Stomach (tissue), 9 donors: ENCODE results near the gene CCDC13. TPM values are rescaled to one million over a fixed set of nuclear protein-coding genes. Genes with fewer than 3 reads are reported as not detected.

Experiments
- DNase-seq, 2 donors: peaks; one replicate each; pipeline versions ENCODE4 v3.0.0 to v3.0.0-alpha.2; 2013 to 2019
- H3K27ac ChIP-seq, 5 donors: fragments of 200-600 bp in 4 of 5; sonication (generic) in 4 of 5; one replicate each; pipeline ENCODE4 v1.5.1; 2013 to 2019; ENCODE audit warnings: mild to moderate bottlenecking in 1 of 5, moderate library complexity in 1 of 5
- H3K27me3 ChIP-seq, 3 donors: fragments of 200-600 bp; sonication (generic); one replicate each; pipeline ENCODE4 v1.5.1; 2017 to 2019; ENCODE audit warnings: mixed run types in 1 of 3
- H3K36me3 ChIP-seq, 4 donors: fragments of 200-600 bp; sonication (generic); 1 replicate in 3 of 4; 2 replicates in 1 of 4; pipeline ENCODE4 v1.5.1; 2016 to 2019
- H3K4me1 ChIP-seq, 4 donors: fragments of 200-600 bp; sonication (generic); one replicate each; pipeline ENCODE4 v1.5.1; 2016 to 2019
- H3K4me3 ChIP-seq, 4 donors: fragments of 200-600 bp; sonication (generic) in 3 of 4; one replicate each; pipeline ENCODE4 v1.5.1; 2016 to 2019; ENCODE audit warnings: mild to moderate bottlenecking in 1 of 4
- H3K9me3 ChIP-seq, 4 donors: fragments of 200-600 bp; sonication (generic); one replicate each; pipeline ENCODE4 v1.5.1; 2016 to 2019
- CTCF ChIP-seq, 7 experiments: fragments of 450-650 bp in 4 of 7; fragments of 200-600 bp in 3 of 7; sonication (generic) in 3 of 7; IDR thresholded peaks; one replicate each; pipeline ENCODE4 v1.5.1; 2016 to 2019; ENCODE audit warnings: antibody characterized with exemption in 7 of 7, control low read depth in 2 of 7, mild to moderate bottlenecking in 1 of 7
- EP300 ChIP-seq: sonication (generic); formaldehyde crosslinking; IDR thresholded peaks from one replicate; pipeline ENCODE4 v1.6.1; 2017; ENCODE audit warnings: antibody characterized with exemption
- POLR2A ChIP-seq, 4 donors: fragments of 450-650 bp; IDR thresholded peaks; one replicate each; pipeline ENCODE4 v1.6.1; 2016; ENCODE audit warnings: antibody characterized with exemption in 4 of 4, control low read depth in 2 of 4, mild to moderate bottlenecking in 1 of 4, moderate library complexity in 1 of 4
- POLR2AphosphoS5 ChIP-seq, 3 donors: sonication (generic); formaldehyde crosslinking; IDR thresholded peaks; one replicate each; pipeline ENCODE4 v1.6.1; 2016; ENCODE audit warnings: antibody characterized with exemption in 3 of 3
- WGBS, 5 donors: extraction: QIAGEN DNeasy Blood & Tissue Kit in 3 of 5; methylation state at CpG; one replicate each; pipeline versions ENCODE4 v1.1.5 to v1.1.7; 2013 to 2018; 5-methylcytosine and 5-hydroxymethylcytosine counted together
- intact Hi-C: fragments of 100-400 bp; cut with DNase I; formaldehyde crosslinking; loops from one replicate; pipeline ENCODE4 v1.15.1; 2023; ENCODE audit warnings: low total_unique reads
- polyA plus RNA-seq, 3 donors: library from polyadenylated mRNA; stranded (reverse); fragments of 200-250 nt; gene quantifications; one replicate each; pipeline ENCODE4 v1.2.3, GENCODE V29; 2013
- total RNA-seq, 5 donors: library from RNA; depleted of rRNA; stranded (reverse); fragments of >200 nt; gene quantifications; one replicate each; pipeline versions ENCODE4 v1.1.0 to v1.2.3, GENCODE V29; 2014 to 2016
- donor health status: healthy with polysubstance abuse.
- donor health status: Bipolar disorder and iron deficiency.
- donor health status: healthy.

Gene CCDC13
- total and polyA plus RNA-seq, 8 donors, result 0.44 to 31.7 (median 2.2) TPM; not detected in 1

- H3K27ac ChIP-seq, result no peak overlapping the region
- TF ChIP-seq POLR2AphosphoS5 (IDR thresholded peaks at IDR 0.05) (no peak), CTCF (IDR thresholded peaks at IDR 0.05) (no peak), POLR2A (IDR thresholded peaks at IDR 0.05) (no peak), EP300 (no peak)
- no peaks in the 10 kb centered on the region for H3K27me3 ChIP-seq
- DNase-seq, result no peak
- 82 to 89% (median 86%) methylated on average over 11 of the region's 11 CpGs for WGBS, 5 donors
- peaks cover 7 to 36% (median 11%) of the 10 kb centered on the region in 4 donors for H3K4me1 ChIP-seq
- no peaks in the 10 kb centered on the region for H3K9me3 ChIP-seq
- intact Hi-C loops, result no loop called here
- H3K36me3 ChIP-seq, result no peaks in the 10 kb centered on the region
- H3K4me3 ChIP-seq, result no peak overlapping the region
Measured at GRCh38 chr3:42758126-42758525, 14.9 kb downstream of the CCDC13 start.

- intact Hi-C loops, result no loop called here
- TF ChIP-seq EP300, result no peak
- no peak for TF ChIP-seq POLR2A (IDR thresholded peaks at IDR 0.05)
- no peaks in the 10 kb centered on the region for H3K36me3 ChIP-seq
- no peak for DNase-seq
- whole genome bisulfite sequencing, 5 donors, result 92 to 96% (median 93%) methylated on average over 6 of the region's 6 CpGs
- no peaks in the 10 kb centered on the region for H3K9me3 ChIP-seq
- no peak overlapping the region for H3K4me3 ChIP-seq
- peaks cover 0 to 22% (median 8%) of the 10 kb centered on the region in 4 donors for H3K4me1 ChIP-seq
- H3K27ac ChIP-seq, result peak overlapping the region in 2 of 5 donors; percentile 13 to 42
- H3K27me3 ChIP-seq, result no peaks in the 10 kb centered on the region
Measured at GRCh38 chr3:42756681-42757213, 16.3 kb downstream of the CCDC13 start.

GRCh38 chr3:42755681-42756578 lies 17.1 kb downstream of the CCDC13 start:
- H3K4me1 ChIP-seq, result peaks cover 0 to 18% (median 8%) of the 10 kb centered on the region in 4 donors
- no peaks in the 10 kb centered on the region for H3K36me3 ChIP-seq
- H3K27ac ChIP-seq, result peak overlapping the region in 3 of 5 donors; percentile 13 to 42 (median 32)
- no peaks in the 10 kb centered on the region for H3K9me3 ChIP-seq
- WGBS, 5 donors, result 62 to 75% (median 67%) methylated on average over 5 of the region's 5 CpGs
- TF ChIP-seq CTCF (IDR thresholded peaks at IDR 0.05) (peak in 3 of 7 experiments; percentile 6 to 23 (median 15)), EP300 (no peak), POLR2AphosphoS5 (IDR thresholded peaks at IDR 0.05) (peak in 1 of 3 donors; percentile 41)
- intact Hi-C loops, result no loop called here
- H3K27me3 ChIP-seq, result no peaks in the 10 kb centered on the region
- H3K4me3 ChIP-seq, result no peak overlapping the region
- peak; percentile 51 to 57 for DNase-seq

- no peak overlapping the region for H3K27ac ChIP-seq
- H3K4me1 ChIP-seq, result peaks cover 0 to 28% (median 17%) of the 10 kb centered on the region in 4 donors
- DNase-seq, result no peak
- 91 to 97% (median 93%) methylated on average over 3 of the region's 3 CpGs for WGBS, 5 donors
- intact Hi-C loops, result no loop called here
- H3K36me3 ChIP-seq, result no peaks in the 10 kb centered on the region
- H3K9me3 ChIP-seq, result no peaks in the 10 kb centered on the region
- TF ChIP-seq POLR2A (IDR thresholded peaks at IDR 0.05) (no peak), POLR2AphosphoS5 (IDR thresholded peaks at IDR 0.05) (no peak), CTCF (IDR thresholded peaks at IDR 0.05) (no peak), EP300 (no peak)
- no peak overlapping the region for H3K4me3 ChIP-seq
- no peaks in the 10 kb centered on the region for H3K27me3 ChIP-seq
Measured at GRCh38 chr3:42753757-42754156, 19.3 kb downstream of the CCDC13 start.
